Gastrocnemius medialis (tissue), 4 donors: ENCODE results near the gene CLEC18B.

Experiments
- POLR2A ChIP-seq, 2 donors: fragments of 450-650 bp; IDR thresholded peaks; one replicate each; pipeline ENCODE4 v1.6.1; 2017; ENCODE audit warnings: antibody characterized with exemption in 2 of 2, mild to moderate bottlenecking in 2 of 2, moderate library complexity in 2 of 2
- TF ChIP-seq, protein P1 (sequence below), 5 experiments: fragments of 450-650 bp in 3 of 5; fragments of 200-600 bp in 2 of 5; sonication (generic) in 2 of 5; IDR thresholded peaks in 4 of 5; conservative IDR thresholded peaks in 1 of 5; 1 replicate in 4 of 5; 2 replicates in 1 of 5; pipeline ENCODE4 v1.5.1; 2016 to 2019; ENCODE audit warnings: antibody characterized with exemption in 5 of 5, mild to moderate bottlenecking in 3 of 5, moderate library complexity in 3 of 5

DNA sequence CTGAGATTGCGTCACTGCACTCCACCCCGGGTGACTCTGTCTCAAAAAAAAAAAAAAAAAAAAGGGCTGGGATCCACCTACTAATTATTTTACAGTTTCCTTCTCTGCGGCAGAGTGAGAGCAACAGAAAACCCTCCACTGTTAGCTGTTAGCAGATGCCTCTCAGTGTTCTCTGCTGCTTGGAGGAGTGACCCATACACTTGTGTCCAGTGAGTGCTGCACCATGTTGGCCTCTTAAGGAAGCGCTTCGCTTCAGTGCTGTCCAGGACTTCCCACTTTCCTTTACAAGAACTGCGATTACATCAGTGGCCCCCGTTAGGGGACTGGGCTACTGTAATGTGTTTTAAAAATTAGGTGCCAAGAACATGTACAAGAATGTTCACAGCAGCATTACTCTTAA is 18.4 kb upstream of the CLEC18B start:
- TF ChIP-seq, protein P1, sequence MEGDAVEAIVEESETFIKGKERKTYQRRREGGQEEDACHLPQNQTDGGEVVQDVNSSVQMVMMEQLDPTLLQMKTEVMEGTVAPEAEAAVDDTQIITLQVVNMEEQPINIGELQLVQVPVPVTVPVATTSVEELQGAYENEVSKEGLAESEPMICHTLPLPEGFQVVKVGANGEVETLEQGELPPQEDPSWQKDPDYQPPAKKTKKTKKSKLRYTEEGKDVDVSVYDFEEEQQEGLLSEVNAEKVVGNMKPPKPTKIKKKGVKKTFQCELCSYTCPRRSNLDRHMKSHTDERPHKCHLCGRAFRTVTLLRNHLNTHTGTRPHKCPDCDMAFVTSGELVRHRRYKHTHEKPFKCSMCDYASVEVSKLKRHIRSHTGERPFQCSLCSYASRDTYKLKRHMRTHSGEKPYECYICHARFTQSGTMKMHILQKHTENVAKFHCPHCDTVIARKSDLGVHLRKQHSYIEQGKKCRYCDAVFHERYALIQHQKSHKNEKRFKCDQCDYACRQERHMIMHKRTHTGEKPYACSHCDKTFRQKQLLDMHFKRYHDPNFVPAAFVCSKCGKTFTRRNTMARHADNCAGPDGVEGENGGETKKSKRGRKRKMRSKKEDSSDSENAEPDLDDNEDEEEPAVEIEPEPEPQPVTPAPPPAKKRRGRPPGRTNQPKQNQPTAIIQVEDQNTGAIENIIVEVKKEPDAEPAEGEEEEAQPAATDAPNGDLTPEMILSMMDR (IDR thresholded peaks at IDR 0.05 in 4 of 5, conservative IDR thresholded peaks at IDR 0.05 in 1 of 5) = no peak
- no peak for TF ChIP-seq POLR2A (IDR thresholded peaks at IDR 0.05)
